ENCODE results near the gene FGF18.

- TF ChIP-seq CTCF (tag by site-specific recombination; IDR thresholded peaks at IDR 0.05) (no peak), ZNF423 (tag by site-specific recombination; IDR thresholded peaks at IDR 0.05) (no peak), ZNF658 (tag by site-specific recombination; IDR thresholded peaks at IDR 0.05) (no peak), HOXA7 (CRISPR knock-in tag; IDR thresholded peaks at IDR 0.05; ENCODE audit: borderline replicate concordance) (no peak), ZBTB21 (tag by site-specific recombination; IDR thresholded peaks at IDR 0.05) (no peak), YY1 (tag by site-specific recombination; IDR thresholded peaks at IDR 0.05) (no peak), MYNN (tag by site-specific recombination; IDR thresholded peaks at IDR 0.05; ENCODE audit: borderline replicate concordance) (no peak), ZNF792 (tag by site-specific recombination; IDR thresholded peaks at IDR 0.05) (no peak), PRDM10 (tag by site-specific recombination; IDR thresholded peaks at IDR 0.05) (no peak), ZNF362 (tag by site-specific recombination; IDR thresholded peaks at IDR 0.05) (no peak)
These were observed 14.7 kb downstream of the FGF18 start for GRCh38 chr5:171433982-171434676.
